Gastroesophageal sphincter (tissue), 4 donors: ENCODE measurements around the gene MAP3K4. TPM values are rescaled to one million over a fixed set of nuclear protein-coding genes. Genes with fewer than 3 reads are reported as not detected.

Experiments
- ATAC-seq: fragments of 150-250 bp; one replicate; pipeline ENCODE4 v1.9.1; 2016; ENCODE audit warnings: mild to moderate bottlenecking, moderate library complexity
- H3K27ac ChIP-seq, 4 donors: fragments of 200-600 bp; sonication (generic) in 3 of 4; 1 replicate in 3 of 4; 2 replicates in 1 of 4; pipeline ENCODE4 v1.5.1; 2016 to 2019
- H3K27me3 ChIP-seq: fragments of 200-600 bp; sonication (generic); one replicate; pipeline ENCODE4 v1.5.1; 2019
- H3K36me3 ChIP-seq, 2 donors: fragments of 200-600 bp; sonication (generic); one replicate each; pipeline ENCODE4 v1.5.1; 2019; ENCODE audit warnings: control low read depth in 1 of 2
- H3K4me1 ChIP-seq, 3 donors: fragments of 200-600 bp; sonication (generic); 1 replicate in 2 of 3; 2 replicates in 1 of 3; pipeline ENCODE4 v1.5.1; 2016 to 2019; ENCODE audit warnings: control low read depth in 2 of 3
- H3K4me3 ChIP-seq, 2 donors: fragments of 200-600 bp; sonication (generic); one replicate each; pipeline ENCODE4 v1.5.1; 2019; ENCODE audit warnings: mild to moderate bottlenecking in 1 of 2, moderate library complexity in 1 of 2
- H3K9me3 ChIP-seq, 3 donors: fragments of 200-600 bp; sonication (generic); one replicate each; pipeline ENCODE4 v1.5.1; 2017 to 2019; ENCODE audit warnings: control low read depth in 2 of 3
- EP300 ChIP-seq: sonication (generic); formaldehyde crosslinking; IDR thresholded peaks from one replicate; pipeline ENCODE4 v1.6.1; 2017; ENCODE audit warnings: antibody characterized with exemption, mild to moderate bottlenecking
- POLR2A ChIP-seq, 2 donors: fragments of 450-650 bp; IDR thresholded peaks; one replicate each; pipeline ENCODE4 v1.6.1; 2017; ENCODE audit warnings: antibody characterized with exemption in 2 of 2, mild to moderate bottlenecking in 2 of 2, moderate library complexity in 1 of 2
- POLR2AphosphoS5 ChIP-seq: sonication (generic); formaldehyde crosslinking; IDR thresholded peaks from one replicate; pipeline ENCODE4 v1.6.1; 2017; ENCODE audit warnings: antibody characterized with exemption
- WGBS, 2 donors: methylation state at CpG; one replicate each; pipeline ENCODE4 v1.1.5; 2018; ENCODE audit warnings: low coverage in 1 of 2; 5-methylcytosine and 5-hydroxymethylcytosine counted together
- total RNA-seq, 4 donors: library from RNA; depleted of rRNA; stranded (reverse); fragments of >200 nt; gene quantifications; one replicate each; pipeline ENCODE4 v1.1.0, GENCODE V29; 2016
- TF ChIP-seq, protein P1 (sequence below), 4 experiments: fragments of 200-600 bp in 2 of 4; fragments of 450-650 bp in 2 of 4; sonication (generic) in 1 of 4; IDR thresholded peaks; one replicate each; pipeline ENCODE4 v1.5.1; 2017 to 2019; ENCODE audit warnings: antibody characterized with exemption in 4 of 4, mild to moderate bottlenecking in 2 of 4, moderate library complexity in 2 of 4

The MAP3K4 gene
- total RNA-seq, 4 donors from 2014 or later, result 23.0 to 29.3 (median 26.8) TPM

DNA sequence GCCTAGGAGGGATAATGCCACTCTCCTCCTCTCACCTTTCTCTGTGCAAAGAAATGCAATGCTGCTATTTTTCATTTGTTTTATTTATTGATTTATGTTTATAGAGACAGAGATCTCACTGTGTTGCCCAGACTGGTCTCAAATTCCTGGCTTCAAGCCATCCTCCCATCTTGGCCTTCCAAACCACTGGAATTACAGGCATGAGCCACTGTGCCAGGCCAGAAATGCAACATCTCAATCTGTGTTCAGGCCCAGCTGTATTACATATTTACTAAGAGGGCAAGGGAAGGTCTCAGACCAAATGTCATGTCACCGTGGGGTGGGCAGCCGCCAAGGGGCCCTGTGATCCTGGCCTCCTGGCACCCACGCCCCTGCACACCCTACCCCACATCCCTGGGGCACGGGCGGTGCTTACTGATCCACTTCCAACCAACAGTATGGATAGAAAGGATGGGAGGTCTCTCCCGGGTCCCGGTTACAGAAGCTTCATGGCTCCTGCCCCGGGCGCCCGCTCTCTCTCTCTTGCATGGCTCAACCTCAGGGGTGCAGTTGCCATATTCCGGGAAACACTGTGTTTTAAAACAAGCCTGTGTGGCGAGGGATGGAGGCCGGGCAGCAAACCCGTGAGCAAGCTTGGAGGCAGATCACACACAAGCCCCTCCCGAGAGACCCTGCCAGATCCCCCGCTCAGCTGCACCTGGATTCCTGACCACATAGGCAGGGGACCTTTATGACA lies 170.5 kb downstream of the MAP3K4 start:
- ATAC-seq, result no peak
- Histone ChIP-seq H3K27ac (no peak overlapping the region), H3K27me3 (no peaks in the 10 kb centered on the region), H3K4me3 (no peak overlapping the region), H3K9me3 (no peaks in the 10 kb centered on the region), H3K36me3 (peaks cover 0 to 63% of the 10 kb centered on the region in 2 donors), H3K4me1 (peaks cover 0 to 23% (median 0%) of the 10 kb centered on the region in 3 donors)
- 100% methylated on average over 1 of the region's 16 CpGs; no CpG with 5 or more reads in 1 of the 2 donors for WGBS, 2 donors
- TF ChIP-seq POLR2A (IDR thresholded peaks at IDR 0.05) (no peak), EP300 (no peak), POLR2AphosphoS5 (no peak)
- TF ChIP-seq, protein P1, sequence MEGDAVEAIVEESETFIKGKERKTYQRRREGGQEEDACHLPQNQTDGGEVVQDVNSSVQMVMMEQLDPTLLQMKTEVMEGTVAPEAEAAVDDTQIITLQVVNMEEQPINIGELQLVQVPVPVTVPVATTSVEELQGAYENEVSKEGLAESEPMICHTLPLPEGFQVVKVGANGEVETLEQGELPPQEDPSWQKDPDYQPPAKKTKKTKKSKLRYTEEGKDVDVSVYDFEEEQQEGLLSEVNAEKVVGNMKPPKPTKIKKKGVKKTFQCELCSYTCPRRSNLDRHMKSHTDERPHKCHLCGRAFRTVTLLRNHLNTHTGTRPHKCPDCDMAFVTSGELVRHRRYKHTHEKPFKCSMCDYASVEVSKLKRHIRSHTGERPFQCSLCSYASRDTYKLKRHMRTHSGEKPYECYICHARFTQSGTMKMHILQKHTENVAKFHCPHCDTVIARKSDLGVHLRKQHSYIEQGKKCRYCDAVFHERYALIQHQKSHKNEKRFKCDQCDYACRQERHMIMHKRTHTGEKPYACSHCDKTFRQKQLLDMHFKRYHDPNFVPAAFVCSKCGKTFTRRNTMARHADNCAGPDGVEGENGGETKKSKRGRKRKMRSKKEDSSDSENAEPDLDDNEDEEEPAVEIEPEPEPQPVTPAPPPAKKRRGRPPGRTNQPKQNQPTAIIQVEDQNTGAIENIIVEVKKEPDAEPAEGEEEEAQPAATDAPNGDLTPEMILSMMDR (IDR thresholded peaks at IDR 0.05), result no peak

- 81 to 93% methylated on average over 4 of the region's 9 CpGs for WGBS, 2 donors
- ATAC-seq, result no peak
Observed at GRCh38 chr6:161162722-161163121, 171.2 kb downstream of the MAP3K4 start.

DNA sequence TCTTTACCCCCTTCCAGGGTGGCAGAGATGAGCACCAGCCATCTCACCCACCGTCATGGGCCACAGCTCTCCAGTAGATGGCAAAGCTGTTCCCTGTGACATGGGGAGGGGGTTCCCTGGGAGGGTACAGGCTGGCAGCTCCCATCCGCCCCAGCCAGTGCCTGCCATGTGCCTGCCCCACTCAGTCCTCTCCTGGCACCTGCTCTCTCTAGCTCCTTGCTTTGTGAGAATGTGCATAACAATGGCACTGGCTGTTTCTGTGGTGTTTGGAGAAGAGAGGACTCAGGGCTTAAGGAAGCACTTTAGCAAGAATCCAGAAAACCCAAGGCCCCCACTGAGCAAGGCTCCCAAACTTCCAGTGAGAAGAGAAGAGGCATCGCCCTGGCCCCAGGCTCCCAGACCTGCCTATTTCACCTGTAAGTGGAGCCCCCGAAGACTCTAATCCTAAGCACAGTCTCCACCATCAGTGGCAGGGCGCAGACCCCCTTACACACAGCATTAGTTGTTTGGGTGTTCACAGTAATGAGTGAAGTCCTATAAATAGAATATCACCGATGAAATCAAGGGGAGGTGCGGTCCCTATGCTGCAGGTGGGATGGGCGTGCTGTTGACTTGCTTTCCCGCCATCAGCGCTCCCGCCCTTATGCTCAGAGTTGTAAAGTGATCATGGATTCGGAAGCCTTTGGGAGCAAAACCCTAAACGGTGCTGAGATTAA lies 172.1 kb downstream of the MAP3K4 start:
- Histone ChIP-seq H3K36me3 (peaks cover 0 to 63% of the 10 kb centered on the region in 2 donors), H3K27ac (no peak overlapping the region), H3K27me3 (no peaks in the 10 kb centered on the region), H3K4me3 (no peak overlapping the region), H3K4me1 (peaks cover 0 to 23% (median 0%) of the 10 kb centered on the region in 3 donors), H3K9me3 (no peaks in the 10 kb centered on the region)
- TF ChIP-seq POLR2AphosphoS5 (no peak), EP300 (no peak), POLR2A (IDR thresholded peaks at IDR 0.05) (no peak)
- TF ChIP-seq, protein P1 (IDR thresholded peaks at IDR 0.05), result no peak
- ATAC-seq, result no peak
- WGBS, 2 donors, result 98% methylated on average over 7 of the region's 13 CpGs; no CpG with 5 or more reads in 1 of the 2 donors

More at GRCh38 chr6:161162722-161163121, 171.2 kb downstream of the MAP3K4 start:
- Histone ChIP-seq H3K9me3 (no peaks in the 10 kb centered on the region), H3K27me3 (no peaks in the 10 kb centered on the region), H3K27ac (no peak overlapping the region), H3K36me3 (peaks cover 0 to 63% of the 10 kb centered on the region in 2 donors), H3K4me3 (no peak overlapping the region), H3K4me1 (peaks cover 0 to 23% (median 0%) of the 10 kb centered on the region in 3 donors)
- TF ChIP-seq POLR2AphosphoS5 (no peak), EP300 (no peak), POLR2A (IDR thresholded peaks at IDR 0.05) (no peak)
- TF ChIP-seq, protein P1 (IDR thresholded peaks at IDR 0.05), result no peak

- H3K36me3 ChIP-seq, result peaks cover 0 to 61% of the 10 kb centered on the region in 2 donors
- ATAC-seq, result no peak
- WGBS, 2 donors, result no CpG with 5 or more reads among the region's 9 CpGs
- no peak overlapping the region for H3K4me3 ChIP-seq
- TF ChIP-seq, protein P1 (IDR thresholded peaks at IDR 0.05), result no peak
- TF ChIP-seq POLR2AphosphoS5, result no peak
- TF ChIP-seq EP300, result no peak
- no peak for TF ChIP-seq POLR2A (IDR thresholded peaks at IDR 0.05)
- H3K27ac ChIP-seq, result no peak overlapping the region
- peaks cover 0 to 26% (median under 1%) of the 10 kb centered on the region in 3 donors for H3K4me1 ChIP-seq
- H3K27me3 ChIP-seq, result no peaks in the 10 kb centered on the region
- H3K9me3 ChIP-seq, result no peaks in the 10 kb centered on the region
Observed at GRCh38 chr6:161164182-161164625, 172.6 kb downstream of the MAP3K4 start.
